Measurements from ENCODE around the gene EGFR.

Gene EGFR

GRCh38 chr7:55244006-55244745, 225.4 kb downstream of the EGFR start:
- DNase-seq (ENCODE audit: low read depth in 2 of 2): no peak

GRCh38 chr7:55245271-55245723, 226.5 kb downstream of the EGFR start:
- DNase-seq (ENCODE audit: low read depth in 2 of 2): no peak

GRCh38 chr7:55246171-55246570, 227.4 kb downstream of the EGFR start:
- DNase-seq (ENCODE audit: low read depth in 2 of 2): no peak

GRCh38 chr7:55247428-55247827, 228.6 kb downstream of the EGFR start:
- no peak for DNase-seq (ENCODE audit: low read depth in 2 of 2)

GRCh38 chr7:55248526-55248925, 229.7 kb downstream of the EGFR start:
- DNase-seq (ENCODE audit: low read depth in 2 of 2): no peak

GRCh38 chr7:55249332-55249731, 230.5 kb downstream of the EGFR start:
- DNase-seq (ENCODE audit: low read depth in 2 of 2): no peak

GRCh38 chr7:55250313-55250712, 231.5 kb downstream of the EGFR start:
- no peak for DNase-seq (ENCODE audit: low read depth in 2 of 2)

GRCh38 chr7:55251313-55251712, 232.5 kb downstream of the EGFR start:
- no peak for DNase-seq (ENCODE audit: low read depth in 2 of 2)

GRCh38 chr7:55251911-55252310, 233.1 kb downstream of the EGFR start:
- DNase-seq (ENCODE audit: low read depth in 2 of 2): no peak

- no peak for DNase-seq (ENCODE audit: low read depth in 2 of 2)
Observed at GRCh38 chr7:55252386-55252785, 233.6 kb downstream of the EGFR start.

- DNase-seq (ENCODE audit: low read depth in 2 of 2): no peak
Observed at GRCh38 chr7:55253188-55253587, 234.4 kb downstream of the EGFR start.

GRCh38 chr7:55254242-55254595, 235.4 kb downstream of the EGFR start:
- no peak for DNase-seq (ENCODE audit: low read depth in 2 of 2)

GRCh38 chr7:55254596-55255495, 236.0 kb downstream of the EGFR start:
- DNase-seq (ENCODE audit: low read depth in 2 of 2): peak; percentile 8 to 43

GRCh38 chr7:55255496-55256445, 237.0 kb downstream of the EGFR start:
- DNase-seq (ENCODE audit: low read depth in 2 of 2): peak; percentile 23 to 25

- DNase-seq (ENCODE audit: low read depth in 2 of 2): no peak
Observed at GRCh38 chr7:55258631-55259030, 239.8 kb downstream of the EGFR start.

GRCh38 chr7:55260171-55260570, 241.4 kb downstream of the EGFR start:
- no peak for DNase-seq (ENCODE audit: low read depth in 2 of 2)

- no peak for DNase-seq (ENCODE audit: low read depth in 2 of 2)
Observed at GRCh38 chr7:55260676-55261385, 242.0 kb downstream of the EGFR start.

All from activated CD8-positive, alpha-beta memory T cell treated with anti-CD3 and anti-CD28 coated beads for 4 hours (primary cell).